GM19324 (cell line): ENCODE data around the gene ST3GAL4.
A peak's percentile ranks its signal among the peaks of the same experiment; 100 is the strongest.

Experiments
- ATAC-seq: cut with Tn5 transposase; IDR thresholded peaks from one replicate; pipeline ENCODE4 v1.9.1; 2021; ENCODE audit warnings: mild to moderate bottlenecking, moderate library complexity; ENCODE audit not compliant: unreplicated experiment, low FRiP score

Gene ST3GAL4

DNA sequence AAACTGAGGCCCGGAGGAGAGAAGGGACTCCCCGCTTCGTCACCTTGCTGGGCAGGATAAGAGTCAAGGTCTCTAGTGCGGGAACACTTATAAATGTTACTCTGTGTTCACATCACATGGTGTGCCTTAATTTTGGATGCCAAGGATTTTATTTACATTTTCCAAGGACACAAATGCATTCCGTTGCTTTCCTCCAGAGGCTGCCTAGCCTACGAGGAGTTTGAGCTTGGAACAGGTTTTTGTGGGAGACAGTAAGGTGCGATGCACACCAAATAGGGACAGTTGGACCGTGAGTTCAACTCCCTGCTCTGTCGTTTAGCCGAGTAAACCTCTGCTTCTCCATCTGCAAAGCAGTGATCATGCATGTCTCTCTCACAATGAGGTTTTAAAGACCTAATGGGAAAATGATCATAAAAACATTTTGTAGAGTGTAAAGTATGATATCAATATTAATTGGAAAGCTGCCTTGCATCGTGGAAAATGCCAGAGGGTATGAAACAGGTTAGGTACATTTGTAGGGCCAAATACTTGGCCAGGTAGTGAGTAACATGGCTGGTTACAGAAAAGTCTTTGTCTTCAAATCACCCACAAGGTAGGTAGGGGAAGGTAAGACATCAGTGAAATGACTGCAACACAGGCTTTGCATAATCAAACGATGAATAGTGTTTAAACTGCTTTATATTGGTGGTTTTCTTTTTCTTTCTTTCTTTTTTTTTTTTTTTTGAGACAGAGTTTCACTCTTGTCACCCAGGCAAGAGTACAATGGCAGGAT, 61.8 kb downstream of the ST3GAL4 start:
- ATAC-seq, result no peak

DNA sequence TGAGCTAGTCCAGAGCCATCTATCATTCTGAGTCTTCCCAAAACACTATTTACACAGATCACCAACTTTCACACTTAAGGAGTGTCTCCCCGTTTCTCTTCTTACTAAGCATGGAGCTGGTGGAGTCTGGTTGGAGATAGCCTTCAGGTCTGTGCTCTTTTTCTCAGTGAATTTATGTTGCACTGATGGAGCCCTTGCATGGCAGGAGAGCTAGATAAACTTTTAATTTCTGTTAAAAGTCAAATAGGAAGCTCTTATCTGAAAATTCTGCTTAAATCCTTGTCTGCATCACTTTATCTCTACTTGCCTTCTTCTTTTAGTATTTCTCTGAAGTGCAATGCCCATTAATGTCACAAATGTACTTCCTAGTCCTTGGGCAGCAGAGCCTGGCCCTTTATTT, 63.4 kb downstream of the ST3GAL4 start:
- ATAC-seq, result no peak

DNA sequence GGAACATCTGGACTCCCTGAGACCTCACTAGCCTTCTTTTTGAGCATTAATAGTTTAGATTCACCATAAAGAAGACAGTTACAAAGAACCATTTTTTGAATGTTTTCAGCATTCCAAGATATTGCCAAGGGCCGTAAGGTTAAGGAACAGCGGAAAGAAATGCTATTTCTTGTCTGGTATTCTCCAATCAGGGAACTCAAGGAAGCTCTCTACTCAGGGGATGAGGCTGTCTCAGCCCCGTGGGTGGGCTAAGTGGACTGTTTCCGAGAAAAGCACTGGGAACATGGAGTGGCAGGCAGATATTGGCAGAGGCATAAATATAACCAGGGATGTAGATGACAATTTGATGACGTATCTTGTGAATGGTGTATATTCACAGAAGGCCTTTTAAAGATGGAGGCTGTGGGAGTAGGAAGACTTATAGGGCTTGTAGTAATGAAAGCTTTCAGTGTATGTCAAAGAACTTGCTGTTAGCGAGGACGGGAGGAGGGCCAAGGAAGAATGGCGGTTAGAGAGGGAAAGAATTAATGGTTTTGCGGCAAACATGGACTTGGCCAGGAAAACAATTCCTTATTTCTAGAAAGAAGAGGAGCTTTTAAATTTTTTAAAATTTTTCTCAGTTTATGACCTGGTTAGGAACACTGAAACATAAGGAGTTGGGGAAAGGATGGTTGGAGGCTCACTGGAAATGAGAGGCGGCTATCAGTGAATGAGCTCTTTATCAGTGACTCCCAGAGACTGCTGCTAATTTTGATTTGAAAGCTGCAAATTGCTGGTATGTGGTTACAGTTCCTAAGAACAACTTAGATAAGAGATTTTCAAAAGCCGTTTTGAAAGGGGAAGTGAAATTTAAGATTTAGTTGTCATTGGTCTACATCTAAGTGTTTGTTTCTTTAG, 64.6 kb downstream of the ST3GAL4 start:
- ATAC-seq, result peak; percentile 54

DNA sequence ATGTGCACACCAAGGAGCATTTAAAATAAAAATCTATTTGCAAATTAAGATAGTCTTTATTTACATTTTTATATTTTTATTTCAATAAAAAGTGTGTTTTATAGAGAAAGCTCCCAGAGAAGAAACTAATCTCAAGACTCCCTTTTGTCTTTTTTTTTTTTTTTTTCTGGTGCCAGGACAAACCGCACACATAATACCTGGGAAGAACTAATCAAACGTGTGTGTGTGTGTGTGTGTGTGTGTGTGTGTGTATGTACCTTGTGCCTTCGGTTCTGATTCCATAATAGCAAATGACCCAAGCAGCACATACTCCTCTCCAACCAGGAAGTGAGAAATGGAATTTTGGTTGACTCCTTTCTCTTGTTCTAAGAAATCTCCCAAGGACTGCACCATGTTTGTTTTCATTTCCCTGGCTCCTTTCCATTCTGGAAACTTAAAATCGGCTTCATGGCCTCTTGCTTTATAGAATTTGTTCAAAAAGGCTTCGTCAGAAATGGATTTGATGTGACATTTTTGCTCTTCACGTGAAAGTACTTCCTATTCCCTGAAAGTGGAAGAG, 65.3 kb downstream of the ST3GAL4 start:
- ATAC-seq, result no peak

DNA sequence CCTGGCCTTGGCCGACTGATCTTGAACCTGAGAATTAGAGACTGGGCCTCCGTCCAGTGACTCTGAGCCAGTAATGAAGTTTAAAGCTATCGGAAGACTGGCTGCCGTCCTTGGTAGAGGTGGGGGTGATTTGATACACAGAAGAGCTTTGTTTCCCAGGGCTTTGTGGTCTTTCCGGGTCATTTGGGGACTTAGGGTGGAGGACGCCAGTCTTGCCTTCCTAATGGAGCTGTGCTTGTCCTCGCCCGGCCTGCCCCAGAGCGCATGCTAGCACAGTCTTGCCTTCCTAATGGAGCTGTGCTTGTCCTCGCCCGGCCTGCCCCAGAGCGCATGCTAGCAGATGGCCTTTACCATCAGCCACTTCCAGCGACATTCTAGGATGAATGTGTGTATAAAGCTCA, 65.8 kb downstream of the ST3GAL4 start:
- no peak for ATAC-seq

DNA sequence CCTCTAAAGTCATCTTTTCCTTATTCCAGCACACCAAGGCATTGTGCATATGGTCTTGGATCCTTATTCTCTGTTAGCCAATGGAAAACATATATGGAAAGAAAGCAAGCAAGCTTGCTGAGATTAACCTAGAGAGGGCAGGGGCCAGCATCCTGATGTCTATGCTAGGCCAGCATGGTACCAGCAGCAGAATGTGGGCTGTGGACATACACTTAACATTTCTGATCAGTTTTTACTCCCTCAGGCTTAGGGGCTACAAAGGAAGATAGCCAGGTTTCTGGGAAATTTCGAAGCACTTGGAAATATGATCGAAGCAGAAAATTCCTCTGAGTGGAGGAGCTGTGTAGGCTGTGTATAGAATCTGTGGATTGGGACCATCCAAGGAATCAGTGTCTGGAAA, 67.0 kb downstream of the ST3GAL4 start:
- no peak for ATAC-seq

DNA sequence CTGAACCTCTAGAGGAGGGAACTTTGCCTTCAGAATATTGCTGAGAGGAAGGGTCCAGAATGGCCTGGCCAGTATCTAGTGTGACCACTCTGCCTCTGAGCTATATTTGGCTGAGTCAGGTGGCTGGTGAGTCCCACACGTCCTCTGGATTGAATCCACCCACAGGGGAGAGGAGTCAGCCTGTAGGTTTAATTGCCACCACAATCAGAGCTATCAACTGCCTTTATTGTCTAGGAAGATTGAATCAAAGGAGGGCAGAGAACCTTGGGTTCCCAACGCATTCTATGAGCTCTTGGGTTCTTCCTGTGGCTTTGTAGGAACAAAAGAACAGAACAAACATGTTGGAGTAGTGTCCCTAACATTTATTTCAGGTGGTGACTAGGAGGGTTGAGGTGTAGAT, 67.7 kb downstream of the ST3GAL4 start:
- ATAC-seq, result no peak

DNA sequence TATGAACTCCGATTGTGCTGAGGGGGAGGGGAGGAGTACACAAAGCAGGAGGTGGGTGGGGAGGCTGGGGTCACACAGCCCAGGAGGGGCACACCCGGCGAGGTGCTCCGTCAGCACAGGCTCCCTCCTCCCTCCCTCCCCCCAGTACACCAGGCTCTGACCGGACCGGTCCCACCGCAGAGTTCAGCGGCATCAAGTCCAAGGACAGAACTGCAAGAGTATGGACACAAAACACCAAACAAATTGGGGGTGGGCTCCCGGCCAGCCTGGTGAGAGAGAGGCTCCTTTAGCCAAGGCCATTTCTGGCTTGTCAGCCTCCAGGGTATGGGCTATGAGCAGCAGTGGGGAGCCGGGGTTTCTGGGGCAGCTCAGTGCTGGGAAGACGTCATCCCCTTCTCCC, 68.3 kb downstream of the ST3GAL4 start:
- ATAC-seq, result no peak

DNA sequence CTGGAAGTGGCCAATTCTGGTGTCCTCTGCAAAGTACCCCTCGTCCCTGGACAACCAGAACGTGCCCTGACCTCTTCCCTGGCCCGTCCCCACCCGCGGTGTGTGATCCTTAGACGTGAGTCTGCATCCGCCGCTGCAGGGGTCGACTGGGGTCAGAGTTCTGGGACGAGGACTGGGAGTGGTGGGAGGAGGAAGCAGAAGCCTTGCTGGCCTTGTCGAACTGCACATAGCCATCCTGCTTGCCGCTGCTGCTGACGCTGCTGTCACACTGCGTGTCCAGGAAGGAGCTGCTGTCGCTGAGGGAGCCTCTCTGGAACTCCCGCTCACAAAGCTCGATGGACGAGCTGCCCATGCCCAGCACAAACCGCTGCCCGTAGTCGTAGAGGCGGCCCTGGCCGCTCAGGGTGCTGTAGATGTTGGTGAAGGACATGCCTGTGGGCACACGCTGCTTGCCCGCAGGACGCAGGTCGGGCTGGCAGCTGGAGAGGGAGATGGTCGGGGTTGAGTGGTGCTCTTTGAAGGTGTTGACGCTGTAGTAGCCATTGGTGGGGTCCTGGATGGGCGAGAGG, 69.1 kb downstream of the ST3GAL4 start:
- ATAC-seq, result no peak

DNA sequence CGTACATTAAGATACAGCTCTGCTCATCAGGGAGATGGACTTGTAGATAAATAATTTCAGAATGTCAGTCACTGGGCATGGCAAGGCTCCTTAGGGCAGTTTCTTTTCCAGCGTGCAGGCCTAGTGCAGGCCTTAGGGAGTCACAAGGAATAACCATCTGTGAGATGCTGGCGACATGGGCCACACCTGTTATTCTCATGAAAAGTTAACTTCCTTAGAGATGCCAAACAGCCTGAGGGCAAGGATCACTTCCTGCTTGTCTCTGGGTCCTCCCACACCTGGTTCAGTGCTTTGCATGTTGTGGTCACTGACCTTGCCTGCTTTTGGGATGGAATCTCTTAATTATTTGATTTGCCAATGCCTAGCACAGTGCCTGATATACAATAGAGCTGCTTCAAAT, 70.6 kb downstream of the ST3GAL4 start:
- ATAC-seq, result no peak

DNA sequence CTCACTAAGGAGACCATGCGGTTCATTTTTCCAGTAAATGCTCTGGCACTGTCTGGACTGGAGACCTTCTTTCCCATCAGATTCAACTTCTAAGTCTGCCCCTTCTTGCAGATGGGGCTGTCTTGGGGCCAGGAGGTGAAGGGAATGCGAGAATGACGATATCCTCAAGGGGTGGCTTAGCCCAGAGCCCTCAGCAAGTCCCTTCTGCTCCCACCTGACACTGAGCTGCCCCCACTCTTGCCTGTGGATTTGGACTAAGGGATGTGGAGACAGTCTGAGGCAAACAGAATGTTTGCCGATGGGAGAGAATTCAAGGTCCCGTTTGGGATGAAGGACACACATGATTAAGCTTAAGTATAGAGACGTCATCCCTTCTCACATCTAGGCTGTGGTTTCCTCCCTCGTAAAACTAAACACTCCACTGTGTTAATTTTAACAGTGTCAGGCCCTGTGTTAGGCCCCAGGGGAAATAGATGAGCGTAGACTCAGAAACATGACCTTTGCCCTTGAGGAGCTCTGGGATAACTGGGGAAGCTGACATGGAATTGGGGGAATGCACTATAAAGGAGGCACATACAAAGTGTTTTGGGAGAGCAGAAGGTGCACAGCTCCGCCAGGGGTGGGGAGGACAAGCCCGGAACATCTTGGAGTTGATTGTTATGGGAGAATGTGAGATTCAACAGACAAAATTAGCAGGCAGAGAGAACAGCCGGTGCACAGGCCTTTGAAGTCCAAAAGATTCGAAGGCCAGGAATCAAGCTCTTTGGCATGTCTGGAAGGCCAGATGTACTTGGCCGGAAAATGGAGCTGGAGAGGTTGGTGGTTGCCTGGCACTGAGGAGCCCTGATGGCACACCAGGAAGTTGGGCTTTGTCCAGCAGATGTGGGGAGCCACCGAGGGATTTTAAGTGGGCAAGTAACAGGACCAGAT, 71.6 kb downstream of the ST3GAL4 start:
- peak; percentile 42 for ATAC-seq

DNA sequence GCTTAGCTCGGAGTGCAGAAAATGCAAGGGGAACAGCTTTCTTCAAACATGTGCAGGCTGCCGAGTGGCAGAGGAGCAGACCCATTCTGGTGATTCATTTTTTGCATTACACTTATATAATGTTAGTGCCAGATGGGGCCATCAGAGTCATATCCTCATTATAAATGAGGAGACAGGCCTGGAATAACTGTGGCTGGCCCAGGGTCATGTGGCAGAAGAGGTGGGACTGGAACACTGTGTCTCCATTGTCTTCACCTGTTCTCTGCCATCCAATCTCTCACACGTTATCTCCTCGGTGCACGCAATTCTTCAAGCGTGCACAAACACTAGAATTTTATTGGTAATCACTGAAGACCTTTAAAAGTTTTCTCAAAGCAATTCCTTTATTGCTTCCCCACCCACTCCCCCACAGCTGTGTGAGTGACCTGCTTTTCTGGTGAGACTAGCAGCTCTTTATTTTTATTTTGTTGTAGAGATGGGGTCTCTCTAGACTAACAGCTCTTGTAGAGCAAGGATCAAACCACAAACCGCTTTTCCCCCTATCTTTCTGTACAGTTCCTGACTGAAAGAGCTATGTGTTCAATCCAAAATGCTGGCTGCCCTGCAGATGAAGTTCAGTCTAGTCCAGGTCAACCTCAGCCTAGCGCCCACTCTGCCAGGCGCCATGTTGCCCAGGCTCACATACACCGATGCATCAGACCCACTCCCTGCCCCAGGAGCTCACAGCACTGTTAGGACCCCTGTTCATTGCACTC, 75.3 kb downstream of the ST3GAL4 start:
- ATAC-seq, result no peak

DNA sequence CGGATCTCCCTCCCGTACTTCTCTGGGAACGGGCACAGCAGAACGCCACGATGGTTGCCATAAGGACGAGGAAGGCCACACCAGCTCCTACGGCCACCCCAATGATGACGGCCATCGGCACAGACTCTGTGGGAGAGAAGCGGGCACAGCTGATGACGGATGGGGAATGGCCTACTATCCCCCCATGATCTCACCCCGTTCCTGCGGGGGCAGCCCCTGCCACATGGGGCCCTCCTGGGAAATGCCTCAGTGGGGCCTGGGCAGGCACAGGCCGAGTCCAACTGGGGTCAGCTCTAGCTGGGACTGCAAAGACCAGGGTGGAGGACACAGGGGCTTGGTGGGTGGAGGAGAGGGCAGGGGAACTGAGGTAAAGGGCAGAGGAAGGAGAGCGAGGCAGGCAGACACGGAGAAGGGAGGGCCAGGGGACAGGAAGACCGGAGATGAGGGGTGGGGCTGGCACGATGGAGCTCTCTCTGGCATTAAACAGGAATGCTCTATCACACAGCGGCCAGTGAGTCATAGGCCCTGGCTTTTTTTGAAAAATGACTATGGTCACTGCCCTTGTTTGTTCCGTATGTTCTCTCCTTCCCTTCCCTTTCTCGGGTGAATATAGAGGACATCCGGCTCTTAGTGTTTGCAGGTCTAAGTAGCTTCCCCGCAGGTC, 76.0 kb downstream of the ST3GAL4 start:
- no peak for ATAC-seq

DNA sequence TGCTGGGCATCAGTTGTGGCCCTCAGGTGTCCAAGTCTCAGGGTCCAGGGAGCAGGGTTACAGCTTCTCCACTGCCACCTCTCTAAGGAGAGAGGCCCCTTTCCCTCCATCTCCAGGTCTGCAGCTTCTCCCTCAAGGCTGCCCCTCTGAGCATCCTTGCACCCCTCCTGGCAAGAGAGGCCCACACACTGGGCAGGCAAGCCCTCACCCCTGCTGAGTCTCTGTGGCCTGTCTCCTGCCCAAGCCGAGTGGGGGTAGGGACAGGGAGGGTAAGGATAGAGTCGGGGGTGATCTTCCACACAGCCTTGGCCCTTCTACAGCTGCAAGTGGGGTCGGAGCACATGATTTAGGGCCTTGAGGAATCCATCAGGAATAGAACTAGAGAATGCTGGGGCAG, 76.6 kb downstream of the ST3GAL4 start:
- ATAC-seq, result no peak

DNA sequence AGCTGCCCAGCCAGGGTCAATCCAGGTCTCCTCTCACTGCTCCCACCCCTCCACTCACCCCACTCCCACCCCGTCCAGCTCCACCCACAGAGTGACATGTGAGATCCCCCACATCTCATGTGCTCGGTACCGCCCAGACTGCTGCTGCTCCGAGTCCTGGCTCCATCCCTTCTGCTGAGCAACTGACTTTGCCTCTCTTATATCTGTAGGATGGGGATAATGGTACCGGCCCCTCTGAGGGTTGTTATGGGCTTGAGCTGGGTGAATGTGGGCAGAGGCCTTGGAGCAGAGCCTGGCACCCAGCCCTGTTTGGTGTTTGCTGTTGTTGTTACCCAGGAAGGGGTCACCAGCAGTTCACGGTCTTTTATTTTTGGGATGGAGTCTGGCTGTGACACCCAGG, 77.0 kb downstream of the ST3GAL4 start:
- ATAC-seq, result no peak

DNA sequence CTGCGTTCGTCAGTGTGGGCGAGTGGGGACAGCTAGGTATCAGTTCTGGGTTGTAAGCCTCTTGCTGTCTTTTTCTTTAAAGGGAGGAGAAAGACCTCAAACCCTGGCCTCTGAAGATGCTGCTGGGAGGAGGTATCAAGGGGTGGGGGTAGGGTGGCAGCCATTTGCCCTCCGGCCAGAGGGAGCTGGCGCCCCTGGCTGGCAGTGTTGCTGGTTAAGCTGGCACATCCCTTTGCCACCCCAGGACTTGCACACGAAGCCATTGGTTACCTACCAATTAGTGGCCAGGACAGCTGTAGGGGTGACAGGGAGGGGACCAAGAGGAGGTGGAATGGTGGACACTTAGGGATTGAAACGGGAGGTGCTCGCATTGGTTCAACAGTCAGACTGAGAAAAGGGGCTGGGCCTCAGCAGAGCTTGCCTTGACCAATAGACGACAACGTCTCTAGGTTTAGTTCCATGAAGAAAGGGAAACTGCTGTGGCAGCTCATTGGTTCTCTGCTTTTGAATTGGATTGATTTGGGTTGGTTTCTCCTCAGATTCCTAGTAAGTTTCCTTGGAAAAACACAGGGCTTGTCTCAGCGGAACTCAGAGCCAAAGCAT, 77.9 kb downstream of the ST3GAL4 start:
- ATAC-seq, result no peak

DNA sequence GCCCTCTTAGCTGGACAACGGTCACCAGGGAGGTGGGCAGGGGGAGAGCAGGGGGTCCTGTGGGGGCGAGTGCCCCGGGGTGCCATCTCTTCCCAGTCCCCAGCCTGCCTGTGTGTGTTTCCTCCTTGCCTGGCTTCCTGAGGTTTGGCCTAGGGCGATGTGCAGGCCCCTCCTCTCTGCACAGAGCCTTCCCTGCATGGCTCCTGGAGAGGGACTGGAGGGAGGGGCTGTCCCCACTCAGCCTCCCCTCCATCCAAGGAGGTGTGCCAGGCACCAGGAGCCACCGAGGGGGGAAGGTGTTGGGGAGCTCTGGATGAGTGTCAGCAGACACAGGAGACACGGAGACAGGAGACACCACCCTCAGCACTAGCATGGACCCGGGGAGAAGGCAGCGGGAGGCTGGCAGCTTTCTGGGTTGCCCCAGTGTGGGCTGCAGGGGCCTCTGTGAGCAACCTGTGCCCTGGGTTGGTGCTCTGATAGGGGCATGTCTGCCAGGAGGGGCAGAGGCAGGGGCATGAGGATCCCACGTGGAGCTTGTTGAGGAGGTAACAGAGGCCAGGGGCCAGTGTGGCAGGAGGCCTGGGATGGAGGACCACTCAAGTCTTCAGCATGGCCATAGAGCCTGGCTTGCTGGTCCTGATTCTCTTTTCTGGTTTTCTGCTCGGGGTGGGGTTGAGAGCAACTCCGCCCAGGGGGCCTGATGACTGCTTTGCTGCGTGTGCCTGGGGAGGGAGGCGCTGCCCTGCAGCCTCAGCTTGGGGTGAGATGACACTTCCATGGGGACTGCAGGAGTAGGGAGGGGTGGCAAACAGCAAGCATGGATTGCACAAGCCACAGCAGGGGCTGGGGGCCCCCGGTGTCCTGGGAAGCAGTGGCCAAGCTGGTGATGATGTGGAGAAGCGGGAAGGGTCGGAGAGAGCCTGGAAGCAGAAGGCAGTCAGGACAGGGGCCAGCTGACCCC, 78.8 kb downstream of the ST3GAL4 start:
- no peak for ATAC-seq
